ENCODE measurements around the gene BDNF. TPM values are rescaled to one million over a fixed set of nuclear protein-coding genes. Genes with fewer than 3 reads are reported as not detected.

The BDNF gene
- total and polyA plus RNA-seq, 2 of the 8 experiments (the other 6 are each of a cell fraction or from before 2014, with no cell fraction given), result 2.4 to 5.4 TPM

DNA sequence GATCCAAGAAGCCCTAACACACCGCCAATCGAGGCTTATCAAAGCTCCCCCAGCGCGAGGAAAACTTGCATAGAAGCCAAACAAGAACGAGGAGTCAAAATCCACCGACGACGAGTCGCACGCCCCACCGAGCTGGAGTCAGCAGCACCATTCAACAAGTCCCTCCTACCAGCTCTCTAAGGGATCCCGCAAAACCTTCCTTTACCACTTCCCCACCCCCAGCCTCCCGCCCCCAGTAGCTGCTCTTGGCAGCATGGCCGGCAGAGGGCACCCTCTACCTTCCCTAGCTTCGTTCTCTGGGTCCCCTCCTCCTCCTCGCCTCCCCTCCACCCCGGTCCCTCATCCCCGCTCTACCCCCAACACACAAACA, 1.4 kb downstream of the BDNF start (continued):
- TF ChIP-seq, protein P1, sequence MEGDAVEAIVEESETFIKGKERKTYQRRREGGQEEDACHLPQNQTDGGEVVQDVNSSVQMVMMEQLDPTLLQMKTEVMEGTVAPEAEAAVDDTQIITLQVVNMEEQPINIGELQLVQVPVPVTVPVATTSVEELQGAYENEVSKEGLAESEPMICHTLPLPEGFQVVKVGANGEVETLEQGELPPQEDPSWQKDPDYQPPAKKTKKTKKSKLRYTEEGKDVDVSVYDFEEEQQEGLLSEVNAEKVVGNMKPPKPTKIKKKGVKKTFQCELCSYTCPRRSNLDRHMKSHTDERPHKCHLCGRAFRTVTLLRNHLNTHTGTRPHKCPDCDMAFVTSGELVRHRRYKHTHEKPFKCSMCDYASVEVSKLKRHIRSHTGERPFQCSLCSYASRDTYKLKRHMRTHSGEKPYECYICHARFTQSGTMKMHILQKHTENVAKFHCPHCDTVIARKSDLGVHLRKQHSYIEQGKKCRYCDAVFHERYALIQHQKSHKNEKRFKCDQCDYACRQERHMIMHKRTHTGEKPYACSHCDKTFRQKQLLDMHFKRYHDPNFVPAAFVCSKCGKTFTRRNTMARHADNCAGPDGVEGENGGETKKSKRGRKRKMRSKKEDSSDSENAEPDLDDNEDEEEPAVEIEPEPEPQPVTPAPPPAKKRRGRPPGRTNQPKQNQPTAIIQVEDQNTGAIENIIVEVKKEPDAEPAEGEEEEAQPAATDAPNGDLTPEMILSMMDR (IDR thresholded peaks at IDR 0.05; ENCODE audit: control extremely low read depth in 1 of 3, insufficient read depth in 1 of 3, low read depth in 1 of 3, low read length in 3 of 3), result peak; percentile 72 to 89 (median 73)
- TF ChIP-seq CHD2 (IDR thresholded peaks at IDR 0.05; ENCODE audit: low read length), result peak; percentile 55; the same call in 1 of the 2 replicates
- TF ChIP-seq TBP (IDR thresholded peaks at IDR 0.05; ENCODE audit: low read depth, low read length), result peak; percentile 8; the same call in 1 of the 2 replicates
- TF ChIP-seq RAD21 (IDR thresholded peaks at IDR 0.05 in 1 of 2, conservative IDR thresholded peaks at IDR 0.05 in 1 of 2; ENCODE audit: low read depth in 2 of 2, low read length in 2 of 2), result peak; percentile 87 to 90
